Measurements from ENCODE around the gene KRTAP21-2. TPM values are rescaled to one million over a fixed set of nuclear protein-coding genes. Genes with fewer than 3 reads are reported as not detected.

Gene KRTAP21-2
- total and polyA plus RNA-seq, 2 experiments from 2014 or later: not detected

- Histone ChIP-seq H3K4me2 (no peak overlapping the region), H3F3A (replicated peaks; ENCODE audit: low read depth) (no peaks in the 10 kb centered on the region), H4K20me1 (replicated peaks; ENCODE audit: insufficient read depth) (no peaks in the 10 kb centered on the region), H3K27ac (ENCODE audit: low read depth) (no peak overlapping the region), H3K27me3 (ENCODE audit: insufficient read depth) (no peaks in the 10 kb centered on the region), H2AFZ (no peak overlapping the region), H3K4me1 (ENCODE audit: insufficient read depth) (no peaks in the 10 kb centered on the region), H3K79me2 (replicated peaks; ENCODE audit: insufficient read depth) (no peaks in the 10 kb centered on the region), H3K36me3 (ENCODE audit: insufficient read depth) (no peaks in the 10 kb centered on the region), H3K4me3 (no peak overlapping the region), H3K9me2 (ENCODE audit: insufficient read depth) (no peaks in the 10 kb centered on the region)
- no peak overlapping the region for H3K27ac Mint-ChIP-seq
- ATAC-seq: no peak
- TF ChIP-seq REST (IDR thresholded peaks at IDR 0.05; ENCODE audit: unreplicated experiment) (no peak), EZH2 (IDR thresholded peaks at IDR 0.05; ENCODE audit: low read depth, unreplicated experiment) (no peak), STAT1 (IDR thresholded peaks at IDR 0.05; ENCODE audit: unreplicated experiment) (no peak), JUNB (IDR thresholded peaks at IDR 0.05; ENCODE audit: unreplicated experiment) (no peak), ETS1 (IDR thresholded peaks at IDR 0.05) (no peak), EZH2phosphoT487 (IDR thresholded peaks at IDR 0.05; ENCODE audit: unreplicated experiment) (no peak), POLR2AphosphoS5 (IDR thresholded peaks at IDR 0.05; ENCODE audit: low read depth) (no peak), CREB1 (CRISPR knock-in tag; IDR thresholded peaks at IDR 0.05; ENCODE audit: low read depth) (no peak), ZNF462 (CRISPR knock-in tag; IDR thresholded peaks at IDR 0.05) (no peak), NANOG (IDR thresholded peaks at IDR 0.05; ENCODE audit: borderline replicate concordance) (no peak), ZNF331 (CRISPR knock-in tag; IDR thresholded peaks at IDR 0.05; ENCODE audit: low read depth) (no peak), CTCF (conservative IDR thresholded peaks at IDR 0.05; ENCODE audit: low read depth in 2 of 2) (no peak), ZNF114 (CRISPR knock-in tag; IDR thresholded peaks at IDR 0.05) (no peak)
- H3K27me3 Mint-ChIP-seq (ENCODE audit: insufficient read depth, low read depth, poor library complexity): no peaks in the 10 kb centered on the region
- H3K36me3 Mint-ChIP-seq (ENCODE audit: low read depth): no peaks in the 10 kb centered on the region
- no peak for DNase-seq (ENCODE audit: low spot score)
- H3K4me1 Mint-ChIP-seq: no peaks in the 10 kb centered on the region
- no peak overlapping the region for H3K4me3 Mint-ChIP-seq
- no peaks in the 10 kb centered on the region; the same call in 2 of the 3 replicates for H3K9me3 Mint-ChIP-seq
Measured at GRCh38 chr21:30769724-30770431, 22.8 kb upstream of the KRTAP21-2 start.

All from GM23338 (cell line).